DOHH2 (cell line): ENCODE measurements around the gene THBS3.

Experiments
- H3F3A ChIP-seq: fragments of 200-600 bp; sonication (generic), shearing (Covaris generic); 2 replicates; pipeline ENCODE4 v1.6.0; 2016; ENCODE audit warnings: antibody characterized with exemption, mild to moderate bottlenecking; ENCODE audit not compliant: control insufficient read depth, insufficient read depth
- H3K27ac ChIP-seq: fragments of 200-600 bp; sonication (generic); 2 replicates; pipeline ENCODE4 v1.5.1; 2014; ENCODE audit warnings: low read depth, mild to moderate bottlenecking, low read length, moderate library complexity
- H3K27me3 ChIP-seq: fragments of 200-600 bp; sonication (generic); 2 replicates; pipeline ENCODE4 v1.6.1; 2014; ENCODE audit warnings: mild to moderate bottlenecking, low read length, mixed read lengths; ENCODE audit not compliant: control insufficient read depth
- H3K36me3 ChIP-seq: fragments of 200-600 bp; sonication (generic); 2 replicates; pipeline ENCODE4 v1.6.1; 2014; ENCODE audit warnings: mild to moderate bottlenecking, low read length, moderate library complexity, mixed read lengths; ENCODE audit not compliant: control insufficient read depth
- H3K4me1 ChIP-seq: fragments of 200-600 bp; sonication (generic); 2 replicates; pipeline ENCODE4 v1.6.1; 2014; ENCODE audit warnings: mild to moderate bottlenecking, low read length, mixed read lengths; ENCODE audit not compliant: control insufficient read depth
- H3K4me2 ChIP-seq: fragments of 200-600 bp; sonication (generic); 2 replicates; pipeline ENCODE4 v1.6.0; 2014; ENCODE audit warnings: mild to moderate bottlenecking, low read length, moderate library complexity
- H3K4me3 ChIP-seq: fragments of 200-600 bp; sonication (generic); 2 replicates; pipeline ENCODE4 v1.5.1; 2014; ENCODE audit warnings: mild to moderate bottlenecking, low read length, mixed read lengths
- H3K79me2 ChIP-seq: fragments of 200-600 bp; sonication (generic); 2 replicates; pipeline ENCODE4 v1.6.1; 2014; ENCODE audit warnings: mild to moderate bottlenecking, low read length, mixed read lengths; ENCODE audit not compliant: control insufficient read depth
- H3K9me2 ChIP-seq: fragments of 200-600 bp; sonication (generic); replicated peaks from 2 replicates; pipeline ENCODE4 v1.6.1; 2014; ENCODE audit warnings: mild to moderate bottlenecking, low read length, mixed read lengths; ENCODE audit not compliant: control insufficient read depth
- H3K9me3 ChIP-seq: fragments of 200-600 bp; sonication (generic); 2 replicates; pipeline ENCODE4 v1.6.1; 2014; ENCODE audit warnings: antibody characterized with exemption, low read length, mixed read lengths; ENCODE audit not compliant: control insufficient read depth, insufficient read depth
- H4K20me1 ChIP-seq: fragments of 200-600 bp; sonication (generic); 2 replicates; pipeline ENCODE4 v1.6.0; 2014; ENCODE audit warnings: low read depth, mild to moderate bottlenecking, antibody characterized with exemption, low read length, moderate library complexity; ENCODE audit not compliant: control insufficient read depth, insufficient read depth
- EZH2phosphoT487 ChIP-seq: fragments of 200-600 bp; sonication (generic); IDR thresholded peaks from 2 replicates; pipeline ENCODE4 v1.6.1; 2017; ENCODE audit warnings: borderline replicate concordance, mild to moderate bottlenecking, antibody characterized with exemption, low read length, moderate library complexity, mixed read lengths
- TF ChIP-seq, protein P1 (sequence below): fragments of 200-600 bp; sonication (generic); IDR thresholded peaks from one replicate; pipeline ENCODE4 v1.5.1; 2014; ENCODE audit warnings: antibody characterized with exemption, mild to moderate bottlenecking, low read depth, low read length; ENCODE audit not compliant: poor library complexity, severe bottlenecking

Gene THBS3

DNA sequence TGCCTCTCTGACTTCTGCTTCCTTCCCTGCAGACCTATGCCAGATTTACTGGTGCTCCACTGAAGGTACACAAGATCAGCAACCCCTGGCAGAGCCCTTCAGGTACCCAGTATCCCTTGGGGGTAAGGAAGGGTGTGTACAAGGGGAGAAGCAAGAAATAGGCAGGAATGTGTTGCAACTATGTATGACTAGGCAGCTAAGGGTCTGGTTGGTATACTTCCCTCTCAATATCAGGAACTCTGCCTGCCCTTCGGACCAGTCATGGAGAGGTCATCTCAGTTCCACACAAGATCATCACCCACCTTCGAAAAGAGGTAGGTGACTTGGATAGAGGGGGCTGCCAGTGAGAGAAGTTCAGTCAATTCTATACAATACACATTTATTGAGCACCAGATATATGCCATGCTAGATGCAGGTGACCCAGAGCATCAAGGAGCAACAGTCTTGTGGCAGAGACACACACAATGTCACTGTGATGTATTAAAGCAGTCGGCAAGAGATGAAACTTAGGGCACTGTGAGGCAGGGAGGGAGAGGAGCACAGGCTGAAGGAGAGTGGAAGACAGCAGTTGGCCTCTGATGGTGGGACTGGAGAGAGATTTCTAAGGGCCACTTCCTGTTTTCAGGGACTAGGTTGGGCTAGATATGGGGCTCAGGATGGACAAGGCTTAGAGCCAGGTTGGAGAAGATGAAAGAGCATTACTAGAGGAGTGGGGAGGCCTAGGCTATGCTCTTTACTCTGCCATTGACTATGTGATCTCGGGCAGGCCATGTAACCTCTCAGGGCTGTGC is 2.8 kb upstream of the THBS3 start:
- Histone ChIP-seq H4K20me1 (no peaks in the 10 kb centered on the region), H3K4me2 (peak overlapping the region; percentile 93), H3F3A (peaks cover 5% of the 10 kb centered on the region), H3K9me3 (no peaks in the 10 kb centered on the region), H3K27ac (no peak overlapping the region), H3K36me3 (peaks cover 4% of the 10 kb centered on the region), H3K9me2 (no peaks in the 10 kb centered on the region), H3K79me2 (peaks cover 11% of the 10 kb centered on the region), H3K4me3 (peak overlapping the region; percentile 97; the same call in 1 of the 2 replicates), H3K4me1 (peaks cover 36% of the 10 kb centered on the region), H3K27me3 (no peaks in the 10 kb centered on the region)
- TF ChIP-seq EZH2phosphoT487, result no peak
- TF ChIP-seq, protein P1, sequence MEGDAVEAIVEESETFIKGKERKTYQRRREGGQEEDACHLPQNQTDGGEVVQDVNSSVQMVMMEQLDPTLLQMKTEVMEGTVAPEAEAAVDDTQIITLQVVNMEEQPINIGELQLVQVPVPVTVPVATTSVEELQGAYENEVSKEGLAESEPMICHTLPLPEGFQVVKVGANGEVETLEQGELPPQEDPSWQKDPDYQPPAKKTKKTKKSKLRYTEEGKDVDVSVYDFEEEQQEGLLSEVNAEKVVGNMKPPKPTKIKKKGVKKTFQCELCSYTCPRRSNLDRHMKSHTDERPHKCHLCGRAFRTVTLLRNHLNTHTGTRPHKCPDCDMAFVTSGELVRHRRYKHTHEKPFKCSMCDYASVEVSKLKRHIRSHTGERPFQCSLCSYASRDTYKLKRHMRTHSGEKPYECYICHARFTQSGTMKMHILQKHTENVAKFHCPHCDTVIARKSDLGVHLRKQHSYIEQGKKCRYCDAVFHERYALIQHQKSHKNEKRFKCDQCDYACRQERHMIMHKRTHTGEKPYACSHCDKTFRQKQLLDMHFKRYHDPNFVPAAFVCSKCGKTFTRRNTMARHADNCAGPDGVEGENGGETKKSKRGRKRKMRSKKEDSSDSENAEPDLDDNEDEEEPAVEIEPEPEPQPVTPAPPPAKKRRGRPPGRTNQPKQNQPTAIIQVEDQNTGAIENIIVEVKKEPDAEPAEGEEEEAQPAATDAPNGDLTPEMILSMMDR, result no peak

DNA sequence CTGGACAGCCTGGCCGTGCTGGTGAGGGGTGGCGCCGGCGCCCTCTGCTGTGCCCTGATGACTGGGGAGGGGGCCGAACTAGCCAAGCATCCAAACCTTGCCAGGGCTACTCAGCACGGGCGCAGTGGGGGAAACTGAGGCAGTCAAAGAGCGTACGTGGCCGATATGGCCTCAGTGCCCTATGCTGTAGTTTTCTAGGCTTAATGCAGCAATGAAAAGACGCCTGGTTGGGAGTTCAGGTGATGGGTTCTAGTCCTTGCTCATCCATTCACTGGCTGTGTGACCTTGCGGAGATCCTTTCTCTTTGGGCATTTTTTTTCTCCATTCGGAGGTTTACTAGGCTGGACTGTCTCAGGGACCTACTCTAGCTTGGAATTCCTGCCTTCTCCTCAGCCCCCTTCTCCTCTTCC is 1.6 kb upstream of the THBS3 start:
- H3K9me3 ChIP-seq, result no peaks in the 10 kb centered on the region
- H3K79me2 ChIP-seq, result peaks cover 11% of the 10 kb centered on the region
- H3K4me1 ChIP-seq, result peaks cover 36% of the 10 kb centered on the region
- no peaks in the 10 kb centered on the region for H3K27me3 ChIP-seq
- H4K20me1 ChIP-seq, result no peaks in the 10 kb centered on the region
- H3K36me3 ChIP-seq, result peaks cover 4% of the 10 kb centered on the region
- H3K4me3 ChIP-seq, result peak overlapping the region; percentile 97
- peak overlapping the region; percentile 76 for H3K27ac ChIP-seq
- TF ChIP-seq, protein P1, result no peak
- TF ChIP-seq EZH2phosphoT487, result no peak
- peak overlapping the region; percentile 93 for H3K4me2 ChIP-seq
- peaks cover 5% of the 10 kb centered on the region for H3F3A ChIP-seq
- no peaks in the 10 kb centered on the region for H3K9me2 ChIP-seq

DNA sequence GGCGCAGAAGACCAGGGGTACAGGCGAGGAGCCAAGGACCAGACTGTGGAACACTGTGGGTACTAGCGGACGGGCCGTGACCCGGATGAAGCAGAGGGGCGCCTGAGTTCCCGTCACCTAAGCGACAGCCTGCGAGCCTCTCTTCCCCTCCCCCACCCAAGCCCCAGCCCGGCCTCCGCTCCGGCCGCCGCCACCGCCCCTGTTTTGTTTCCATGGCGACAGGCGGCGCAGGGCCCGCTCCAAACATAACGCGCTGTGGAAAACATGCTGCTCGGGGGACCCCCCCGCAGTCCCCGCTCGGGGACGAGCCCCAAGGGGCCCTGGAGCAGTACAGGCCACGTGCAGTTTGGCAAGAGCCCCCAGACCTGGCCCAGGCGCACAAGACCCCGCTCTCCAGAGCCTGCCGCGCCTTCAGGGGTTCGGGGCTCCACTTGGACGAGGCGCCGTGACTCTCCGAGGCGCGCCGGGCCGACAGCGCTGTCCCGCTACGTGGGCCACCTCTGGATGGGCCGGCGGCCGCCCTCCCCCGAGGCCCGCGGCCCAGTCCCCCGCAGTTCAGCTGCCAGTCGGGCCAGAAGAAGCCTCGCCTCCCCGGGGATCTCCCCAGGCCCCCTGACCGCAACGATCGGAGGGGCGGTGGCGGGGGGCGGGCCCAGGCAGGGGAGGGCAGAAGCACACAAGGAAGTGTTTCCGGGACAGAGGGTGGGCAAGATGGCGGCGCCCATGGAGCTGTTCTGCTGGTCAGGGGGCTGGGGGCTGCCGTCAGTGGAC is 1.0 kb upstream of the THBS3 start, which contains the start of gene MTX1:
MTX1 (plus strand) TSS at position 155 of the 771 bp plus-strand sequence; CDS start at position 265, 110 bp downstream.
- TF ChIP-seq, protein P1, result no peak
- TF ChIP-seq EZH2phosphoT487, result no peak
- peaks cover 4% of the 10 kb centered on the region for H3K36me3 ChIP-seq
- H3K4me3 ChIP-seq, result peak within 1 kb of the TSS; percentile 97
- no peaks in the 10 kb centered on the region for H3K27me3 ChIP-seq
- peak within 1 kb of the TSS; percentile 93 for H3K4me2 ChIP-seq
- peak within 1 kb of the TSS; percentile 76 for H3K27ac ChIP-seq
- H3K9me3 ChIP-seq, result no peaks in the 10 kb centered on the region
- no peaks in the 10 kb centered on the region for H3K9me2 ChIP-seq
- H4K20me1 ChIP-seq, result no peaks in the 10 kb centered on the region
- peaks cover 36% of the 10 kb centered on the region for H3K4me1 ChIP-seq
- H3K79me2 ChIP-seq, result peaks cover 11% of the 10 kb centered on the region
- peaks cover 5% of the 10 kb centered on the region for H3F3A ChIP-seq
